B cell (primary cell): ENCODE data around the gene UBAP1L. TPM values are rescaled to one million over a fixed set of nuclear protein-coding genes. Genes with fewer than 3 reads are reported as not detected.

Experiments
- ATAC-seq: fragments of 200-7000 bp; cut with Tn5 transposase; one replicate; pipeline ENCODE4 v1.10.0; 2021; ENCODE audit warnings: low read depth, mild to moderate bottlenecking, moderate number of reproducible peaks, moderate library complexity
- CTCF ChIA-PET: fragments of 350-600 bp; sonication (Branson Sonifier 250); formaldehyde crosslinking; loops from one replicate; lab custom pipeline; 2021; ENCODE audit warnings: antibody characterized with exemption, inconsistent platforms; lab: Charles Lee
- POLR2A ChIA-PET: fragments of 350-600 bp; sonication (Branson Sonifier 250); formaldehyde crosslinking; loops from one replicate; lab custom pipeline; 2021; ENCODE audit warnings: antibody characterized with exemption; lab: Charles Lee
- DNase-seq: peaks from one replicate; pipeline ENCODE4 v3.0.0; 2013
- H2AFZ ChIP-seq: 2 replicates; pipeline ENCODE4 v1.6.1; 2012; ENCODE audit warnings: mild to moderate bottlenecking, low read depth, low read length; ENCODE audit not compliant: insufficient read depth, poor library complexity, severe bottlenecking
- H3K27ac ChIP-seq, 2 donors: 1 replicate in 1 of 2; 2 replicates in 1 of 2; pipeline ENCODE4 v1.5.1; 2012 to 2013; ENCODE audit warnings: low read length in 2 of 2, mild to moderate bottlenecking in 2 of 2, moderate library complexity in 1 of 2
- H3K27me3 ChIP-seq, 4 experiments: fragments of 200-600 bp in 1 of 4; sonication (generic) in 1 of 4; replicated peaks in 1 of 4; 1 replicate in 2 of 4; 2 replicates in 2 of 4; pipeline versions ENCODE4 v1.6.1 to v1.7.0; 2013 to 2016; ENCODE audit warnings: low read length in 3 of 4, mild to moderate bottlenecking in 2 of 4, mixed read lengths in 1 of 4, moderate library complexity in 1 of 4; ENCODE audit not compliant: insufficient read depth in 4 of 4, control insufficient read depth in 3 of 4; ENCODE audit errors: control extremely low read depth in 1 of 4
- H3K36me3 ChIP-seq, 2 experiments: replicated peaks in 1 of 2; 1 replicate in 1 of 2; 2 replicates in 1 of 2; pipeline versions ENCODE4 v1.6.1 to v1.7.1; 2013; ENCODE audit warnings: low read length in 1 of 2; ENCODE audit not compliant: insufficient read depth in 2 of 2, control insufficient read depth in 1 of 2; ENCODE audit errors: control extremely low read depth in 1 of 2, extremely low read depth in 1 of 2
- H3K4me1 ChIP-seq, 2 donors: fragments of 200-600 bp in 1 of 2; sonication (generic) in 1 of 2; 1 replicate in 1 of 2; 2 replicates in 1 of 2; pipeline versions ENCODE4 v1.5.1 to v1.6.1; 2013 to 2017; ENCODE audit warnings: low read length in 2 of 2; ENCODE audit not compliant: control insufficient read depth in 2 of 2, insufficient read depth in 2 of 2
- H3K4me2 ChIP-seq: replicated peaks from 2 replicates; pipeline ENCODE3; 2012; ENCODE audit warnings: mild to moderate bottlenecking, low read depth, low read length; ENCODE audit not compliant: poor library complexity, severe bottlenecking
- H3K4me3 ChIP-seq, 5 experiments: fragments of 200-600 bp in 1 of 5; sonication (generic) in 1 of 5; 1 replicate in 3 of 5; 2 replicates in 2 of 5; pipeline versions ENCODE4 v1.5.1 to v1.7.0; 2011 to 2016; ENCODE audit warnings: low read length in 4 of 5, mild to moderate bottlenecking in 4 of 5, low read depth in 2 of 5, control low read depth in 1 of 5, moderate library complexity in 1 of 5; ENCODE audit not compliant: insufficient read depth in 1 of 5; ENCODE audit errors: control extremely low read depth in 1 of 5, extremely low read depth in 1 of 5
- H3K79me2 ChIP-seq: fragments of 200-600 bp; sonication (generic); one replicate; pipeline ENCODE4 v1.6.0; 2016; ENCODE audit warnings: low read length; ENCODE audit not compliant: control insufficient read depth, insufficient read depth
- H3K9ac ChIP-seq: fragments of 200-600 bp; sonication (generic); 2 replicates; pipeline ENCODE4 v1.6.1; 2017; ENCODE audit warnings: mild to moderate bottlenecking, low read length, moderate library complexity
- H3K9me3 ChIP-seq, 3 donors: one replicate each; pipeline versions ENCODE4 v1.6.1 to v1.7.1; 2013; ENCODE audit warnings: low read length in 2 of 3; ENCODE audit not compliant: control insufficient read depth in 2 of 3, insufficient read depth in 1 of 3; ENCODE audit errors: control extremely low read depth in 1 of 3
- H4K20me1 ChIP-seq: 2 replicates; pipeline ENCODE4 v1.6.0; 2012; ENCODE audit warnings: mild to moderate bottlenecking, low read length; ENCODE audit not compliant: insufficient read depth, control insufficient read depth, poor library complexity, severe bottlenecking
- H3K27ac Mint-ChIP-seq: one replicate; pipeline ENCODE4 v1.8.0; 2021; ENCODE audit warnings: mixed read lengths
- H3K27me3 Mint-ChIP-seq: one replicate; pipeline ENCODE4 v1.8.0; 2021; ENCODE audit warnings: mixed read lengths
- H3K4me1 Mint-ChIP-seq: one replicate; pipeline ENCODE4 v1.8.0; 2021; ENCODE audit warnings: mixed read lengths
- H3K4me3 Mint-ChIP-seq: one replicate; pipeline ENCODE4 v1.8.0; 2021; ENCODE audit warnings: mixed read lengths
- H3K9me3 Mint-ChIP-seq: one replicate; pipeline ENCODE4 v1.8.0; 2022; ENCODE audit warnings: mixed read lengths; ENCODE audit not compliant: insufficient read depth
- EZH2 ChIP-seq: IDR thresholded peaks from 2 replicates; pipeline ENCODE4 v1.6.1; 2012; ENCODE audit warnings: borderline replicate concordance, low read depth, mild to moderate bottlenecking, moderate library complexity, low read length; ENCODE audit not compliant: insufficient read depth, poor library complexity, severe bottlenecking
- WGBS: methylation state at CpG from one replicate; pipeline ENCODE4 v1.1.5; 2013; ENCODE audit warnings: missing lambda C conversion rate; ENCODE audit not compliant: insufficient coverage; 5-methylcytosine and 5-hydroxymethylcytosine counted together
- intact Hi-C: fragments of 100-400 bp; cut with micrococcal nuclease; formaldehyde crosslinking; loops from one replicate; pipeline ENCODE4 v1.10.0; 2022
- polyA plus RNA-seq: library from polyadenylated mRNA; depleted of rRNA; stranded (reverse); fragments of >200 nt; gene quantifications from 2 replicates; pipeline ENCODE4 v1.2.3, GENCODE V29; 2012
- total RNA-seq, 2 donors: library from RNA; stranded (reverse); fragments of 120-200 nt in 1 of 2; gene quantifications; 1 replicate in 1 of 2; 2 replicates in 1 of 2; pipeline versions ENCODE4 v1.2.3 to v1.2.4, GENCODE V29; 2013 to 2022
- TF ChIP-seq, protein P1 (sequence below): fragments of 200-600 bp; IDR thresholded peaks from one replicate; pipeline ENCODE4 v1.8.0; 2022; ENCODE audit warnings: antibody characterized with exemption, mild to moderate bottlenecking

UBAP1L gene
- total and polyA plus RNA-seq, 2 donors (not counting 1 experiment from before 2014, with no cell fraction given) = 8.5 to 18.4 TPM

DNA sequence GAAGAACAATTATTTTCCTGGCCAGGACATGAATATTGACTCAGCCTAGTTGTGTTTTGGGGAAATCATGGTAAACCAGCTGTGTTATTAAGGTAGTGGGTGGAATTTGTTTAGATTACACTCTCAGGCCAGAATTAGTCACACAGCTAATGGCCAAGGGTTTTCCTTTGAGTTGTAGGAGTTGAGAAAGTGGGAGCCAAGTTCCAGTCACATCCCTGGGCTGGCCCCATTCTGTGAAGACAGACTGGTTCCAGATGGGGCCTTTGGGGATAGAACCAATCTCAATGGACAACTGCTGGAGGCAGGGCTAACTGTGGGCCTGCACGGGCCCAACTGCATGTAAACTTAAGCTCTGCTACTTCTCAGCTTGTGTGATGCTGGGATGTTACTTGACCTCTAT lies 45.8 kb downstream of the UBAP1L start:
- H3K4me2 ChIP-seq = no peak overlapping the region
- ATAC-seq = no peak
- 100% methylated on average over 1 of the region's 1 CpG for WGBS
- H2AFZ ChIP-seq = no peak overlapping the region
- Mint-ChIP-seq H3K27ac (no peak overlapping the region), H3K4me1 (peaks cover 7% of the 10 kb centered on the region), H3K27me3 (peaks cover 32% of the 10 kb centered on the region), H3K4me3 (no peak overlapping the region), H3K9me3 (no peaks in the 10 kb centered on the region)
- H3K4me3 ChIP-seq = no peak overlapping the region
- no peak overlapping the region for H3K27ac ChIP-seq
- H3K79me2 ChIP-seq = no peaks in the 10 kb centered on the region
- H3K9me3 ChIP-seq = no peaks in the 10 kb centered on the region
- intact Hi-C loops = no loop called here
- peaks cover 0 to 26% (median 8%) of the 10 kb centered on the region in 4 experiments for H3K27me3 ChIP-seq
- ChIA-PET CTCF (interaction anchor here (0.9 to 1.1 kb wide), 2 partner anchors 9 to 38 kb away, joined by 3 read pairs; no protein-coding TSS in a partner anchor), POLR2A (interaction anchor here (0.5 kb wide), 1 partner anchor 38 kb away, joined by 5 read pairs; no protein-coding TSS in a partner anchor)
- no peaks in the 10 kb centered on the region for H3K36me3 ChIP-seq
- TF ChIP-seq EZH2 = no peak
- TF ChIP-seq, protein P1, sequence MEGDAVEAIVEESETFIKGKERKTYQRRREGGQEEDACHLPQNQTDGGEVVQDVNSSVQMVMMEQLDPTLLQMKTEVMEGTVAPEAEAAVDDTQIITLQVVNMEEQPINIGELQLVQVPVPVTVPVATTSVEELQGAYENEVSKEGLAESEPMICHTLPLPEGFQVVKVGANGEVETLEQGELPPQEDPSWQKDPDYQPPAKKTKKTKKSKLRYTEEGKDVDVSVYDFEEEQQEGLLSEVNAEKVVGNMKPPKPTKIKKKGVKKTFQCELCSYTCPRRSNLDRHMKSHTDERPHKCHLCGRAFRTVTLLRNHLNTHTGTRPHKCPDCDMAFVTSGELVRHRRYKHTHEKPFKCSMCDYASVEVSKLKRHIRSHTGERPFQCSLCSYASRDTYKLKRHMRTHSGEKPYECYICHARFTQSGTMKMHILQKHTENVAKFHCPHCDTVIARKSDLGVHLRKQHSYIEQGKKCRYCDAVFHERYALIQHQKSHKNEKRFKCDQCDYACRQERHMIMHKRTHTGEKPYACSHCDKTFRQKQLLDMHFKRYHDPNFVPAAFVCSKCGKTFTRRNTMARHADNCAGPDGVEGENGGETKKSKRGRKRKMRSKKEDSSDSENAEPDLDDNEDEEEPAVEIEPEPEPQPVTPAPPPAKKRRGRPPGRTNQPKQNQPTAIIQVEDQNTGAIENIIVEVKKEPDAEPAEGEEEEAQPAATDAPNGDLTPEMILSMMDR = no peak
- H3K4me1 ChIP-seq = peaks cover 3 to 4% of the 10 kb centered on the region in 2 donors
- H4K20me1 ChIP-seq = no peaks in the 10 kb centered on the region
- no peak for DNase-seq
- no peak overlapping the region for H3K9ac ChIP-seq

DNA sequence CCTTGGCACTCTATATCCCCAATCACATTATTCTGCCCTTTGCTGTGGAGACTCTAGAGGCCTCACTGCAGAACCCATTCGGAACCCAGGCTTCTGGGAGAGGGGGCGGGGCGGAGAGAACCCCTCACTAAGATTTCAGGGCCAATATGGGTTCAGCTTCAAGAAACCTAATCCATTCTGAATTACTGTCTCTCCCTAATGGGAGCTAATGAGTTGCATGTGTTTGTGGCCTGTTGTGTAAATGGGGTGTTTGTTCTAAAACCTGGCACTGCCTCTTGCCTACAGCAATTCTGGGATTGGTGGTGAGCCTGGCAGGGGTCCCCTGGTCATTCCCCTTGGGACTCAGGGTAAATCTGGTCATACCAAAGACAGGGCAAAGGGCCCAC lies 46.6 kb downstream of the UBAP1L start:
- no peak overlapping the region for H3K27ac Mint-ChIP-seq

More for the DNA sequence above, 46.6 kb downstream of the UBAP1L start:
- Histone ChIP-seq H3K4me1 (peaks cover 3 to 4% of the 10 kb centered on the region in 2 donors), H2AFZ (no peak overlapping the region), H3K9me3 (no peaks in the 10 kb centered on the region), H3K27me3 (peaks cover 0 to 26% (median 8%) of the 10 kb centered on the region in 4 experiments), H3K79me2 (no peaks in the 10 kb centered on the region), H4K20me1 (no peaks in the 10 kb centered on the region), H3K4me3 (no peak overlapping the region), H3K9ac (no peak overlapping the region), H3K36me3 (no peaks in the 10 kb centered on the region), H3K4me2 (no peak overlapping the region), H3K27ac (no peak overlapping the region)
- H3K9me3 Mint-ChIP-seq = no peaks in the 10 kb centered on the region
- 100% methylated on average over 1 of the region's 3 CpGs for WGBS
- ChIA-PET POLR2A (no interaction called here), CTCF (interaction anchor here (1.1 kb wide), 1 partner anchor 37 kb away, joined by 3 read pairs; no protein-coding TSS in a partner anchor)
- peaks cover 7% of the 10 kb centered on the region for H3K4me1 Mint-ChIP-seq
- no peak for TF ChIP-seq EZH2
- TF ChIP-seq, protein P1 = no peak
- ATAC-seq (no peak), DNase-seq (no peak)
- peaks cover 32% of the 10 kb centered on the region for H3K27me3 Mint-ChIP-seq
- H3K4me3 Mint-ChIP-seq = peak overlapping the region; percentile 40
- intact Hi-C loops = no loop called here
